Osteocyte (in vitro differentiated cells): ENCODE measurements around the gene TTN. TPM values are rescaled to one million over a fixed set of nuclear protein-coding genes. Genes with fewer than 3 reads are reported as not detected.

Experiments
- DNase-seq: peaks from one replicate; pipeline ENCODE4 v3.0.0; 2021; ENCODE audit warnings: mixed read lengths; ENCODE audit not compliant: unreplicated experiment; ENCODE audit errors: extremely low spot score
- H3K27ac Mint-ChIP-seq: one replicate; pipeline ENCODE4 v1.8.0; 2021; ENCODE audit warnings: mild to moderate bottlenecking, mixed read lengths; ENCODE audit not compliant: unreplicated experiment
- H3K27me3 Mint-ChIP-seq: one replicate; pipeline ENCODE4 v1.8.0; 2021; ENCODE audit warnings: mixed read lengths; ENCODE audit not compliant: unreplicated experiment
- H3K36me3 Mint-ChIP-seq: one replicate; pipeline ENCODE4 v1.8.0; 2021; ENCODE audit warnings: mixed read lengths; ENCODE audit not compliant: unreplicated experiment
- H3K4me1 Mint-ChIP-seq: one replicate; pipeline ENCODE4 v1.8.0; 2021; ENCODE audit warnings: mixed read lengths; ENCODE audit not compliant: unreplicated experiment
- H3K4me3 Mint-ChIP-seq: one replicate; pipeline ENCODE4 v1.8.0; 2021; ENCODE audit warnings: mild to moderate bottlenecking, moderate library complexity, mixed read lengths; ENCODE audit not compliant: unreplicated experiment
- H3K9me3 Mint-ChIP-seq: one replicate; pipeline ENCODE4 v1.8.0; 2021; ENCODE audit warnings: mixed read lengths; ENCODE audit not compliant: unreplicated experiment
- CTCF ChIP-seq: fragments of 200-600 bp; sonication (generic); IDR thresholded peaks from 2 replicates; pipeline ENCODE4 v1.5.0; 2021; ENCODE audit warnings: antibody characterized with exemption, mild to moderate bottlenecking, moderate library complexity
- total RNA-seq: library from RNA; stranded (reverse); gene quantifications from 2 replicates; pipeline ENCODE4 v1.2.1, GENCODE V29; 2021

Gene TTN
- total RNA-seq, 1 donor from 2014 or later = not detected

- H3K36me3 Mint-ChIP-seq = no peaks in the 10 kb centered on the region
Measured at GRCh38 chr2:178761759-178762371, 45.4 kb downstream of the TTN start.

GRCh38 chr2:178756843-178757242 is 50.4 kb downstream of the TTN start:
- Mint-ChIP-seq H3K4me3 (no peak overlapping the region), H3K4me1 (no peaks in the 10 kb centered on the region), H3K27ac (no peak overlapping the region), H3K9me3 (no peaks in the 10 kb centered on the region), H3K27me3 (peaks cover 15% of the 10 kb centered on the region), H3K36me3 (no peaks in the 10 kb centered on the region)
- DNase-seq = no peak
- TF ChIP-seq CTCF = no peak

More at GRCh38 chr2:178761759-178762371, 45.4 kb downstream of the TTN start:
- no peak overlapping the region for H3K27ac Mint-ChIP-seq
- no peaks in the 10 kb centered on the region for H3K9me3 Mint-ChIP-seq
- no peak overlapping the region for H3K4me3 Mint-ChIP-seq
- no peaks in the 10 kb centered on the region for H3K4me1 Mint-ChIP-seq
- no peak for DNase-seq
- peaks cover 17% of the 10 kb centered on the region for H3K27me3 Mint-ChIP-seq
- peak; percentile 66 for TF ChIP-seq CTCF

DNA sequence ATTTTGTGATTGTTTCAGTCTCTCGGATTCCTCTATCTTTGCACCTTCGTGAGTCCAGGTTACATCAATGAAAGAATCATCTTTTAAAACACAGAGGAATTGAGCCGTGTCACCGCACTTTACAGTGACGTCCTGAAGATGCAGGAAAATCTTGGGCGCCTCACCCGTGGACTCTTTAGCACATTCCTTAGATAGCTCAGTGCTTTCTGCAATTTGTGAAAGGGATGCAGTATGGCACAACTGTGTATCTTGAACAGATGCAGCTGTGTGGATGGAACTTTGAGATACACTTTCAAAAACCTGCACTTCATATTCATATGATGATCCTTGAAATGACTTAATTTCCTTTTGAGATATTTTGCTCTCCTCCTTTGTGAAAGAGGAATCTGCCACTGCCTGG is 50.9 kb downstream of the TTN start:
- H3K4me3 Mint-ChIP-seq = no peak overlapping the region
- no peak overlapping the region for H3K27ac Mint-ChIP-seq
- H3K4me1 Mint-ChIP-seq = no peaks in the 10 kb centered on the region
- H3K27me3 Mint-ChIP-seq = peaks cover 20% of the 10 kb centered on the region
- no peak for DNase-seq
- no peaks in the 10 kb centered on the region for H3K36me3 Mint-ChIP-seq
- TF ChIP-seq CTCF = no peak
- no peaks in the 10 kb centered on the region for H3K9me3 Mint-ChIP-seq

- no peak overlapping the region for H3K4me3 Mint-ChIP-seq
- no peak for DNase-seq
- no peaks in the 10 kb centered on the region for H3K4me1 Mint-ChIP-seq
- no peak overlapping the region for H3K27ac Mint-ChIP-seq
- no peaks in the 10 kb centered on the region for H3K9me3 Mint-ChIP-seq
- no peak for TF ChIP-seq CTCF
- peaks cover 39% of the 10 kb centered on the region for H3K27me3 Mint-ChIP-seq
- no peaks in the 10 kb centered on the region for H3K36me3 Mint-ChIP-seq
Measured at GRCh38 chr2:178747767-178748166, 59.5 kb downstream of the TTN start.

DNA sequence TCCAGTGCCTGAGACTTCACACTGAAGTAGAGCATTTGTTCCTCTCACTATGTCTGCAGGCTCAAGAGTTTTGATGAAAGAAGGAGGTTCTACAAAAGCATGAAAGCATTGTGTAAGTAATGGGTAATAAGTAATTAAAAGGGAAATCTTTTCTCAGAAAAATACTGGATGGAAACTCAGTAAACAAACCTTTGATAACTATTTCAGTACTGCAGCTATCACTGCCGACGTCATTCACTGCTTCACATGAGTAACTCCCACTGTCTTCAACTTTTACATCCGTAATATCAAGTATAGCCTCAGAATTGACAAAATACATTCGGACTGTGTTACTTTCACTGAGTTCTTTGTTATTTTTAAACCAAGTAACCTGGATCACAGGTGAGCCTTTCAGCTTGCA is 72.7 kb downstream of the TTN start:
- Mint-ChIP-seq H3K9me3 (no peaks in the 10 kb centered on the region), H3K4me3 (no peak overlapping the region), H3K27ac (no peak overlapping the region), H3K36me3 (no peaks in the 10 kb centered on the region), H3K4me1 (no peaks in the 10 kb centered on the region), H3K27me3 (peaks cover 3% of the 10 kb centered on the region)
- no peak for TF ChIP-seq CTCF
- DNase-seq = no peak
